Ishikawa (cell line): ENCODE data around the gene MYO9B.

Source experiments
- CREB1 ChIP-seq: IDR thresholded peaks from 2 replicates; pipeline ENCODE4 v1.6.1; 2012; ENCODE audit warnings: low read depth
- EP300 ChIP-seq: IDR thresholded peaks from 2 replicates; pipeline ENCODE4 v1.6.1; 2012; ENCODE audit warnings: borderline replicate concordance
- MAX ChIP-seq: IDR thresholded peaks from 2 replicates; pipeline ENCODE4 v1.6.1; 2012
- RAD21 ChIP-seq: IDR thresholded peaks from 2 replicates; pipeline ENCODE4 v1.6.1; 2012; ENCODE audit warnings: low read depth
- TAF1 ChIP-seq: IDR thresholded peaks from 2 replicates; pipeline ENCODE4 v1.6.1; 2012; ENCODE audit warnings: low read depth, mild to moderate bottlenecking
- TCF12 ChIP-seq: IDR thresholded peaks from 2 replicates; pipeline ENCODE4 v1.6.1; 2012; ENCODE audit warnings: low read depth
- USF1 ChIP-seq: IDR thresholded peaks from 2 replicates; pipeline ENCODE4 v1.6.1; 2012
- ZBTB7A ChIP-seq: IDR thresholded peaks from 2 replicates; pipeline ENCODE4 v1.6.1; 2012; ENCODE audit warnings: low read depth

- no peak for TF ChIP-seq EP300
- TF ChIP-seq USF1, result no peak; the same call in none of the 2 replicates
- peak; percentile 16; the same call in 1 of the 2 replicates for TF ChIP-seq TCF12
- TF ChIP-seq CREB1, result no peak
- TF ChIP-seq ZBTB7A, result no peak
- TF ChIP-seq RAD21, result no peak
- TF ChIP-seq MAX, result no peak
- TF ChIP-seq TAF1, result no peak
These were observed 179.6 kb downstream of the MYO9B start for GRCh38 chr19:17255150-17255621.
